ENCODE results near the gene FOXI2. TPM values are rescaled to one million over a fixed set of nuclear protein-coding genes. Genes with fewer than 3 reads are reported as not detected.

Gene FOXI2
- total RNA-seq, 1 donor from 2014 or later = not detected

- Histone ChIP-seq H3K4me1 (no peaks in the 10 kb centered on the region), H3K9me3 (no peaks in the 10 kb centered on the region), H3K4me3 (no peak overlapping the region), H3K27ac (no peak overlapping the region), H3K27me3 (peaks cover 14% of the 10 kb centered on the region), H3K36me3 (no peaks in the 10 kb centered on the region)
- TF ChIP-seq CTCF (IDR thresholded peaks at IDR 0.05) = no peak
- ATAC-seq = no peak
- no peak for DNase-seq
- intact Hi-C loops (cut with DNase I) = no loop called here
Measured at GRCh38 chr10:127698886-127699285, 38.1 kb upstream of the FOXI2 start.

- Histone ChIP-seq H3K9me3 (no peaks in the 10 kb centered on the region), H3K4me1 (no peaks in the 10 kb centered on the region), H3K27ac (no peak overlapping the region), H3K4me3 (no peak overlapping the region), H3K27me3 (peaks cover 14% of the 10 kb centered on the region), H3K36me3 (no peaks in the 10 kb centered on the region)
- DNase-seq (no peak), ATAC-seq (no peak)
- TF ChIP-seq CTCF (IDR thresholded peaks at IDR 0.05) = no peak
- intact Hi-C loops (cut with DNase I) = no loop called here
Measured at GRCh38 chr10:127699311-127699710, 37.7 kb upstream of the FOXI2 start.

- no peak overlapping the region for H3K4me3 ChIP-seq
Measured at GRCh38 chr10:127702271-127702670, 34.7 kb upstream of the FOXI2 start.

GRCh38 chr10:127715249-127715648 is 21.7 kb upstream of the FOXI2 start:
- DNase-seq (no peak), ATAC-seq (no peak)
- TF ChIP-seq CTCF (IDR thresholded peaks at IDR 0.05) = no peak
- Histone ChIP-seq H3K27ac (no peak overlapping the region), H3K36me3 (no peaks in the 10 kb centered on the region), H3K9me3 (no peaks in the 10 kb centered on the region), H3K27me3 (no peaks in the 10 kb centered on the region), H3K4me3 (no peak overlapping the region), H3K4me1 (no peaks in the 10 kb centered on the region)
- intact Hi-C loops (cut with DNase I) = no loop called here

More at GRCh38 chr10:127702271-127702670, 34.7 kb upstream of the FOXI2 start:
- H3K4me1 ChIP-seq = no peaks in the 10 kb centered on the region
- DNase-seq (no peak), ATAC-seq (no peak)
- H3K27me3 ChIP-seq = peaks cover 14% of the 10 kb centered on the region
- no peaks in the 10 kb centered on the region for H3K36me3 ChIP-seq
- no peak overlapping the region for H3K27ac ChIP-seq
- intact Hi-C loops (cut with DNase I) = no loop called here
- no peaks in the 10 kb centered on the region for H3K9me3 ChIP-seq
- TF ChIP-seq CTCF (IDR thresholded peaks at IDR 0.05) = no peak

- no peak for DNase-seq
- ATAC-seq = no peak
- H3K9me3 ChIP-seq = no peaks in the 10 kb centered on the region
- H3K4me3 ChIP-seq = no peak overlapping the region
- H3K27me3 ChIP-seq = no peaks in the 10 kb centered on the region
- peak; percentile 50 for TF ChIP-seq CTCF (IDR thresholded peaks at IDR 0.05)
- H3K4me1 ChIP-seq = no peaks in the 10 kb centered on the region
- no peak overlapping the region for H3K27ac ChIP-seq
- intact Hi-C loops (cut with DNase I) = no loop called here
- H3K36me3 ChIP-seq = no peaks in the 10 kb centered on the region
Measured at GRCh38 chr10:127715782-127716378, 21.1 kb upstream of the FOXI2 start.

DNA sequence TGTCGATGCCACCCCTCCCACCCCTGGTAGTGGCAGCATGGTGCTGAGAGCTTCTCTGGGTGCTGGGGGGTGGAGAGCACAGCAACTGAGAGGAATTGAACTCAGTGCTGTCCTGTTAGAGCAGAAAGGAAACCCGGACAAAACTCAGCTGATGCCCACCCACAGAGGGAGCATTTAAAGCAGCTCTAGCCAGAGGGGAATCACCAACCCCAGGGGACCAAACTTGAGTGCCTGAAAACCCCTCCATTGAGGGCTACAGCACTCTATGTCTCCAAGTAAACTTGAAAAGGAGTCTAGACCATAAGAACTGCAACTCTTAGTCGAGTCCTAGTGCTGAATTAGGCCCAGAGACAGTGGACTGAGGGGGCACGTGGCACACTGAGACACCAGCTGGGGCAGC is 16.8 kb upstream of the FOXI2 start:
- H3K4me3 ChIP-seq = no peak overlapping the region
- TF ChIP-seq CTCF (IDR thresholded peaks at IDR 0.05) = no peak
- H3K27me3 ChIP-seq = no peaks in the 10 kb centered on the region
- DNase-seq (no peak), ATAC-seq (no peak)
- H3K36me3 ChIP-seq = no peaks in the 10 kb centered on the region
- no peak overlapping the region for H3K27ac ChIP-seq
- intact Hi-C loops (cut with DNase I) = no loop called here
- H3K9me3 ChIP-seq = no peaks in the 10 kb centered on the region
- H3K4me1 ChIP-seq = no peaks in the 10 kb centered on the region
